Measurements from ENCODE around the gene MCF2L2.
"Not testable (repeated sequence)": the region's sequence is repeated elsewhere in the genome, so short reads cannot be mapped to it uniquely, and the experiment has no call there.

The MCF2L2 gene

GRCh38 chr3:183437061-183437460, 8.6 kb upstream of the MCF2L2 start:
- Histone ChIP-seq H3K4me1 (ENCODE audit: insufficient read depth, low read length) (peaks cover 16% of the 10 kb centered on the region; the same call in 1 of the 2 replicates), H3K36me3 (ENCODE audit: insufficient read depth, low read length) (no peaks in the 10 kb centered on the region), H3K9me3 (ENCODE audit: control insufficient read depth, insufficient read depth, low read length) (no peaks in the 10 kb centered on the region), H3K9ac (ENCODE audit: low read depth, low read length) (no peak overlapping the region)

DNA sequence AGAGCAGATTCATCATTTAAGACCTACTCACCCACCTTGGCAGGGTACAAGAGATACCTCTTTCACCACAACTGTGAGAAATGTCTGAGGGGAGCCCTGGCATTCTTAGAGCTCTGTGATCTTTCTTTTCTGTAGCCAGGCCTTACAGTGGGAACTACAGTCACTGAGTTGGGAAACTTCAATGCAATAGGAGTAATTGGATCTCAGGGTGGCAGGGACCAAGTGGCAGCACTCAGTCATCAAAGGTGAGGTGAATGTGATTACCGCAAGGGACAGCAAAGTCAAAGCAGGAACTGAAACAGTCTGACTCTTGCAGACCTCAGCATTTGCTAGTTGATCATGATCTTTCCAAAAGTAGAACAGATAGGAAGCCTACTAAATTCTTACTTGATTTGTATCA, 7.2 kb upstream of the MCF2L2 start:
- H3K9ac ChIP-seq (ENCODE audit: low read depth, low read length) = no peak overlapping the region
- H3K9me3 ChIP-seq (ENCODE audit: control insufficient read depth, insufficient read depth, low read length) = no peaks in the 10 kb centered on the region
- peaks cover 16% of the 10 kb centered on the region; the same call in 1 of the 2 replicates for H3K4me1 ChIP-seq (ENCODE audit: insufficient read depth, low read length)
- no peaks in the 10 kb centered on the region for H3K36me3 ChIP-seq (ENCODE audit: insufficient read depth, low read length)

GRCh38 chr3:183434992-183435391, 6.6 kb upstream of the MCF2L2 start:
- Histone ChIP-seq H3K4me1 (ENCODE audit: insufficient read depth, low read length) (peaks cover 16% of the 10 kb centered on the region; the same call in 1 of the 2 replicates), H3K9ac (ENCODE audit: low read depth, low read length) (no peak overlapping the region), H3K36me3 (ENCODE audit: insufficient read depth, low read length) (no peaks in the 10 kb centered on the region), H3K9me3 (ENCODE audit: control insufficient read depth, insufficient read depth, low read length) (no peaks in the 10 kb centered on the region)

DNA sequence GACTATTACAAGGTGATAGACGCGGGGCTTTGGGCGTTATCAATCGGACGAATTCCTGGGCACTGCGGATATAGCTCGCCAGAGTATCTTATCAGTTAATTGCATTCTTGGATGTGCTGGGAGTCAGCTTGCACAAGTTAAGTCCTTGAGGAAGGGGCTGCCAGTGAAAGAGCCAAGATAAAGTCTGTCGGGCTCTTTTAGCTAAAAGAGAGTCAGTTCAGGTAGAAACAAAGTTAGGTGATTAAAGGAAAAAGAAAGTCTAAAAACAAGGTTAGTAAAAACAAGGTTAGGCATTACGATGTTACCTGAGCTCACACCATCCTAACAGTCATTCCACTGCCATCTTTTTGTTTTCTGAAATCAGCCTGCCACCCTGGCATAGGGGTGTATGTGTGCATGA, 6.1 kb upstream of the MCF2L2 start:
- Histone ChIP-seq H3K9me3 (ENCODE audit: control insufficient read depth, insufficient read depth, low read length) (no peaks in the 10 kb centered on the region), H3K4me1 (ENCODE audit: insufficient read depth, low read length) (peaks cover 16% of the 10 kb centered on the region; the same call in 1 of the 2 replicates), H3K9ac (ENCODE audit: low read depth, low read length) (no peak overlapping the region), H3K36me3 (ENCODE audit: insufficient read depth, low read length) (no peaks in the 10 kb centered on the region)

DNA sequence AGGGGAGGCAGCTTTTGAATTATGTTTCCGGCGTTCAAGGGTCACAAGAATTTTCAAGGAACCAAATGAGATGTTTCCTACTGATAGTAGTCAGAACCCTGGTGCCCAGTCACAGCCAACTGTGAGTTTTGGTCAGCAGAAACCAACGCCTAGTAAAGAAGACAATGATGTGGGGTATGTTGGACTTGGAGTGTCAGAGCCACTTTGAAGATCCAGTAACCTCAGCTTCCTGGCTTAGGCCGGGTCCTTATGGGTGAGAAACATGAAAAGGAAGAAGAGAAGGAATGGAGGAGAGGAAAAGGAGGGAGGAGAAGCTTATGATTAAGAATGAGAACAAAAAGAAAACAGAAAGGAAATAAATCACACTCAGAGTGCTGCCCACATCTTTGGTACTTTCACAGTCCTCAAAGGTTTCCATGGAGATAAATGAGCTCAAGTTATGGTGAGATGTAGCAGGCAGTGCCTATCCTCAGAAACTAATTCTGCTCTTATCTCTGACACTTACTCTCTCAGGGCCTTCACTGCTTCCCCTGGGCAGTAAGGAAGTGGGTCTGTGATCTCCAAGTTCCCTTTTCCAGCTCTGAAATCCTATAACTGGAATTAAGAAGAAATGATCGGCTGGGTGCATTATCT, 2.0 kb upstream of the MCF2L2 start:
- Histone ChIP-seq H3K9ac (ENCODE audit: low read depth, low read length) (no peak overlapping the region), H3K9me3 (ENCODE audit: control insufficient read depth, insufficient read depth, low read length) (no peaks in the 10 kb centered on the region), H3K36me3 (ENCODE audit: insufficient read depth, low read length) (no peaks in the 10 kb centered on the region), H3K4me1 (ENCODE audit: insufficient read depth, low read length) (peaks cover 16% of the 10 kb centered on the region; the same call in 1 of the 2 replicates)

- Histone ChIP-seq H3K9ac (ENCODE audit: low read depth, low read length) (peak overlapping the region; percentile 97), H3K4me1 (ENCODE audit: insufficient read depth, low read length) (peaks cover 4% of the 10 kb centered on the region; the same call in 1 of the 2 replicates)
Measured at GRCh38 chr3:183427876-183428446, 458 bp downstream of the MCF2L2 start.

DNA sequence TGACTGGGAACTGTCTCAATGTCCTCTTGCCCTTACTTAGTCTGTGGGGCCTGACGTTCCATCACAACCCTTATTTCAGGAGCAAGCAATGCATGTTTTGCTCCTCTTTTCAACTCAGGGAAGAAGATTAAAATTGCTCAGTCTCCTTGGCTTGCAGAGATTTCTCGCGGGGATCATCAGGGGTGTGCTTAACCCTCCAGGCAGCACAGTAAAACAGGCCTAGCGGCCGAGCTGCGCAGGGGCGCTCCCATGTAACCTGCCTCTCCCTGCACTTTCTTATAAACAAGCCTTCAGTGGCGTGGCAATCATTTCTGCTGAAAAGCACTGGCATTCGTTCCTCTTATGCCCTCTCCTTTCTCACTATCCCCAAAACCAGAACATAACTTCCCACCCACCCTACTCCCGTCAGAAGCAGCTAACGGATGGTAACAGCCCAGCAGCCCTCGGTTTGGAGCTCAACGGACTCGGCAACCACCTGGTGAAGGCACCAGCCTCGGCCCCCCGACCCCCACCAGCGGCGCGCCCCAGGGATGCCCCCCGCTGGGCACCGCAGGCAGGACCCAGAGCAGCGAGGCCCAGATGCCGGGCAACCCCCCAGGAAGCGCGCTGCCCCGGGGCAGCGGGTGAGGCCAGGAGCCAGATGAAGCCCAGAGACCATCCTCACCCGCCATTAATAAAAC, 1.1 kb downstream of the MCF2L2 start:
- peak overlapping the region; percentile 97; the same call in 1 of the 2 replicates for H3K9ac ChIP-seq (ENCODE audit: low read depth, low read length)
- no peaks in the 10 kb centered on the region for H3K36me3 ChIP-seq (ENCODE audit: insufficient read depth, low read length)
- peaks cover 4% of the 10 kb centered on the region; the same call in 1 of the 2 replicates for H3K4me1 ChIP-seq (ENCODE audit: insufficient read depth, low read length)
- H3K9me3 ChIP-seq (ENCODE audit: control insufficient read depth, insufficient read depth, low read length) = no peaks in the 10 kb centered on the region

More at GRCh38 chr3:183427876-183428446, 458 bp downstream of the MCF2L2 start:
- no peaks in the 10 kb centered on the region for H3K9me3 ChIP-seq (ENCODE audit: control insufficient read depth, insufficient read depth, low read length)
- no peaks in the 10 kb centered on the region for H3K36me3 ChIP-seq (ENCODE audit: insufficient read depth, low read length)

GRCh38 chr3:183418807-183419206, 9.6 kb downstream of the MCF2L2 start:
- H3K9ac ChIP-seq (ENCODE audit: low read depth, low read length); H3K4me1 ChIP-seq (ENCODE audit: insufficient read depth, low read length); H3K36me3 ChIP-seq (ENCODE audit: insufficient read depth, low read length): not testable (repeated sequence)
- peaks cover 15% of the 10 kb centered on the region for H3K9me3 ChIP-seq (ENCODE audit: control insufficient read depth, insufficient read depth, low read length)

GRCh38 chr3:183411216-183411922, 17.1 kb downstream of the MCF2L2 start:
- Histone ChIP-seq H3K4me1 (ENCODE audit: insufficient read depth, low read length) (no peaks in the 10 kb centered on the region), H3K9ac (ENCODE audit: low read depth, low read length) (no peak overlapping the region), H3K9me3 (ENCODE audit: control insufficient read depth, insufficient read depth, low read length) (no peaks in the 10 kb centered on the region), H3K36me3 (ENCODE audit: insufficient read depth, low read length) (no peaks in the 10 kb centered on the region)

- H3K9ac ChIP-seq (ENCODE audit: low read depth, low read length) = no peak overlapping the region
- no peaks in the 10 kb centered on the region for H3K4me1 ChIP-seq (ENCODE audit: insufficient read depth, low read length)
- no peaks in the 10 kb centered on the region for H3K9me3 ChIP-seq (ENCODE audit: control insufficient read depth, insufficient read depth, low read length)
- no peaks in the 10 kb centered on the region for H3K36me3 ChIP-seq (ENCODE audit: insufficient read depth, low read length)
Measured at GRCh38 chr3:183410759-183411158, 17.7 kb downstream of the MCF2L2 start.

DNA sequence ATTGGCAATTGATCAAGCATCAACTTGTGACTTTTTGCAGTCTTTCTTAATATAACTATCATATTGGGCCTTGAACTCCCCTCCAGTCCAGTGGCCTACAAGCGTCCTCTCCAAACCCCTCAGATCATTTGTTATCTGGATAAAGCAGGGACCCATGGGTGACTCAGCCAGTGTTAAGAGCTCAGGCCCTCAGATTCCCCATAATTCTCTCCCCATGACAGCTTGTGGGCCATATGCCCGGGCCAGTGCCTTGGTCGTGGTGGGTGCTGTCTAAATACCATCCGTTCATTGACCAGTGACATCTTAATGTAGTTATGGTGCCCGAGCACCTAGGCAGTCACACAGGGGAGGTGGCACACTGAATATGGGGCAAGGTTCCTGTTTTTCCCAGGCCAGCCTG, 18.1 kb downstream of the MCF2L2 start:
- Histone ChIP-seq H3K4me1 (ENCODE audit: insufficient read depth, low read length) (no peaks in the 10 kb centered on the region), H3K36me3 (ENCODE audit: insufficient read depth, low read length) (no peaks in the 10 kb centered on the region), H3K9ac (ENCODE audit: low read depth, low read length) (no peak overlapping the region), H3K9me3 (ENCODE audit: control insufficient read depth, insufficient read depth, low read length) (no peaks in the 10 kb centered on the region)

- H3K36me3 ChIP-seq (ENCODE audit: insufficient read depth, low read length) = no peaks in the 10 kb centered on the region
- H3K4me1 ChIP-seq (ENCODE audit: insufficient read depth, low read length) = no peaks in the 10 kb centered on the region
- H3K9me3 ChIP-seq (ENCODE audit: control insufficient read depth, insufficient read depth, low read length) = no peaks in the 10 kb centered on the region
- no peak overlapping the region for H3K9ac ChIP-seq (ENCODE audit: low read depth, low read length)
Measured at GRCh38 chr3:183409219-183409618, 19.2 kb downstream of the MCF2L2 start.

GRCh38 chr3:183401678-183402077, 26.7 kb downstream of the MCF2L2 start:
- Histone ChIP-seq H3K4me1 (ENCODE audit: insufficient read depth, low read length) (no peaks in the 10 kb centered on the region), H3K9me3 (ENCODE audit: control insufficient read depth, insufficient read depth, low read length) (no peaks in the 10 kb centered on the region), H3K9ac (ENCODE audit: low read depth, low read length) (no peak overlapping the region), H3K36me3 (ENCODE audit: insufficient read depth, low read length) (no peaks in the 10 kb centered on the region)

DNA sequence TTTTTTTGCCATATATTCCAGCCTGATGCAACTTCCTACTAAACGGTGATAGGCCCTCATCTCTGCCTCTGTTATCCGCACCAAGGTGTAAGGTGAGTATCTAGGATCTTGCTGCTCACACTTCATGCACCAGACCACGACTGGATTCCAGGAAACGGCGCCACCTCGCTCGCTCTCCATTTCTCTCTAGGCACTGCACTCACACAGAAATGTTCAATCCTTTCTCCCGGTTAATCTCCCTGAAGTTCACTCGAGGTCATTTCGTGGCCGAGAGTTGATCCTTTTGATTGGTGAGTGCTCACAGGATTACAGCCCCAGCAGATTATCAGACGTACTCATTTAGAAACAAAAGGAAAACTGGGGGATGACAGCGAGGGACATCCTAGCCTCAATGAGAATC, 28.1 kb downstream of the MCF2L2 start:
- H3K9me3 ChIP-seq (ENCODE audit: control insufficient read depth, insufficient read depth, low read length) = no peaks in the 10 kb centered on the region
- H3K36me3 ChIP-seq (ENCODE audit: insufficient read depth, low read length) = no peaks in the 10 kb centered on the region
- no peaks in the 10 kb centered on the region for H3K4me1 ChIP-seq (ENCODE audit: insufficient read depth, low read length)
- H3K9ac ChIP-seq (ENCODE audit: low read depth, low read length) = no peak overlapping the region

All from ES-I3 (cell line).